ENCODE measurements around the gene PLAC1.

PLAC1 gene

GRCh38 chrX:134634691-134635090, 23.6 kb downstream of the PLAC1 start:
- Histone ChIP-seq H3K36me3 (ENCODE audit: control insufficient read depth, low read length) (no peaks in the 10 kb centered on the region), H3K9me3 (ENCODE audit: control insufficient read depth, insufficient read depth, low read length) (no peaks in the 10 kb centered on the region), H4K20me1 (ENCODE audit: control insufficient read depth, insufficient read depth, low read depth, low read length) (no peaks in the 10 kb centered on the region), H3F3A (ENCODE audit: control insufficient read depth, insufficient read depth) (no peaks in the 10 kb centered on the region), H3K27ac (ENCODE audit: low read depth, low read length) (no peak overlapping the region), H3K4me1 (ENCODE audit: control insufficient read depth, low read length) (no peaks in the 10 kb centered on the region), H3K27me3 (ENCODE audit: control insufficient read depth, low read length) (no peaks in the 10 kb centered on the region), H3K9me2 (replicated peaks; ENCODE audit: control insufficient read depth, low read length) (no peaks in the 10 kb centered on the region), H3K4me2 (ENCODE audit: low read length) (no peak overlapping the region), H3K4me3 (ENCODE audit: low read length) (no peak overlapping the region), H3K79me2 (ENCODE audit: control insufficient read depth, low read length) (no peaks in the 10 kb centered on the region)
- no peak for TF ChIP-seq EZH2phosphoT487 (IDR thresholded peaks at IDR 0.05; ENCODE audit: borderline replicate concordance, low read length)
- TF ChIP-seq, protein P1, sequence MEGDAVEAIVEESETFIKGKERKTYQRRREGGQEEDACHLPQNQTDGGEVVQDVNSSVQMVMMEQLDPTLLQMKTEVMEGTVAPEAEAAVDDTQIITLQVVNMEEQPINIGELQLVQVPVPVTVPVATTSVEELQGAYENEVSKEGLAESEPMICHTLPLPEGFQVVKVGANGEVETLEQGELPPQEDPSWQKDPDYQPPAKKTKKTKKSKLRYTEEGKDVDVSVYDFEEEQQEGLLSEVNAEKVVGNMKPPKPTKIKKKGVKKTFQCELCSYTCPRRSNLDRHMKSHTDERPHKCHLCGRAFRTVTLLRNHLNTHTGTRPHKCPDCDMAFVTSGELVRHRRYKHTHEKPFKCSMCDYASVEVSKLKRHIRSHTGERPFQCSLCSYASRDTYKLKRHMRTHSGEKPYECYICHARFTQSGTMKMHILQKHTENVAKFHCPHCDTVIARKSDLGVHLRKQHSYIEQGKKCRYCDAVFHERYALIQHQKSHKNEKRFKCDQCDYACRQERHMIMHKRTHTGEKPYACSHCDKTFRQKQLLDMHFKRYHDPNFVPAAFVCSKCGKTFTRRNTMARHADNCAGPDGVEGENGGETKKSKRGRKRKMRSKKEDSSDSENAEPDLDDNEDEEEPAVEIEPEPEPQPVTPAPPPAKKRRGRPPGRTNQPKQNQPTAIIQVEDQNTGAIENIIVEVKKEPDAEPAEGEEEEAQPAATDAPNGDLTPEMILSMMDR (IDR thresholded peaks at IDR 0.05; ENCODE audit: low read depth, low read length, poor library complexity, severe bottlenecking): no peak

DNA sequence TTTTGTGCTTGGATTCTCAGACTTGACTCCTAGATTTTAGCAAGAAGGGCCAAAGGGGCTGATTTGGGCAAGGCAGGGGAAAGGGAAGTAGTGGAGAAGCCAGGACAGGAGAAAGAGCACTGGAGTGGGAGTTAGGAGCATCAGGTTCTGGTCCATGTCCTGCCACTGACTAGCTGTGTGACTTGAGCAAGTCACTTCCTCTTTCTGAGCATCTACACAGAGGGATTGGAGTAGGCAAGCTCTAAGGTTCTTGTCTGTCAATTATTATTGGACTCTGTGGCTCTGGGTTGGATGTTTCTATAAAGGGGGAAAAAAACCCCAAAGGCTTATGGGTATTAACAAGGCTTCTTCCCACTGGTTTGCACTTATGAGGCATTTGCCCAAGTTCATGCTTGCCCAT, 24.4 kb downstream of the PLAC1 start:
- Histone ChIP-seq H3K4me1 (ENCODE audit: control insufficient read depth, low read length) (no peaks in the 10 kb centered on the region), H3K79me2 (ENCODE audit: control insufficient read depth, low read length) (no peaks in the 10 kb centered on the region), H3K4me2 (ENCODE audit: low read length) (no peak overlapping the region), H3K4me3 (ENCODE audit: low read length) (no peak overlapping the region), H3K9me3 (ENCODE audit: control insufficient read depth, insufficient read depth, low read length) (no peaks in the 10 kb centered on the region), H3K27me3 (ENCODE audit: control insufficient read depth, low read length) (no peaks in the 10 kb centered on the region), H3F3A (ENCODE audit: control insufficient read depth, insufficient read depth) (no peaks in the 10 kb centered on the region), H3K9me2 (replicated peaks; ENCODE audit: control insufficient read depth, low read length) (no peaks in the 10 kb centered on the region), H4K20me1 (ENCODE audit: control insufficient read depth, insufficient read depth, low read depth, low read length) (no peaks in the 10 kb centered on the region), H3K27ac (ENCODE audit: low read depth, low read length) (no peak overlapping the region), H3K36me3 (ENCODE audit: control insufficient read depth, low read length) (no peaks in the 10 kb centered on the region)
- TF ChIP-seq EZH2phosphoT487 (IDR thresholded peaks at IDR 0.05; ENCODE audit: borderline replicate concordance, low read length): no peak
- TF ChIP-seq, protein P1 (IDR thresholded peaks at IDR 0.05; ENCODE audit: low read depth, low read length, poor library complexity, severe bottlenecking): no peak

DNA sequence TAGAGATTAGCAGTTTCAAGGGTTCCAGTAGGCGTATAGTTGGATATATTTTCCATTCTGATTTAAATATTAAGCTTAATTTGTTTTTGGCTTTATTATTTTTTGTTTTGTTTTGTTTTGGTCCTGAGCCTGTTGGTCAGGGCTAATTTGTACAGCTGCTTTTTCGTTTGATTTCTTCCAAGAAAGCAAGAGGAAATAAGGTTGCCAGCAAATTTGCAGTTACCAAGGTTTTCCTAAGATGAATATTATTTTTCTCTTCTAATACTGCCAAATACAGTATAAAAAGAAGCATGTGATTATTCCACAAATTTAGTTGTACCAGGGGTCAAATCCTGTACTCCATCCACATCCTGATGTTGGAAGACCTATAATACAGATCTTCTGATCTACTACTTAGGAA, 24.9 kb downstream of the PLAC1 start:
- Histone ChIP-seq H3K4me3 (ENCODE audit: low read length) (no peak overlapping the region), H3K9me3 (ENCODE audit: control insufficient read depth, insufficient read depth, low read length) (no peaks in the 10 kb centered on the region), H3K36me3 (ENCODE audit: control insufficient read depth, low read length) (no peaks in the 10 kb centered on the region), H3K9me2 (replicated peaks; ENCODE audit: control insufficient read depth, low read length) (no peaks in the 10 kb centered on the region), H4K20me1 (ENCODE audit: control insufficient read depth, insufficient read depth, low read depth, low read length) (no peaks in the 10 kb centered on the region), H3K4me1 (ENCODE audit: control insufficient read depth, low read length) (no peaks in the 10 kb centered on the region), H3K79me2 (ENCODE audit: control insufficient read depth, low read length) (no peaks in the 10 kb centered on the region), H3F3A (ENCODE audit: control insufficient read depth, insufficient read depth) (no peaks in the 10 kb centered on the region), H3K4me2 (ENCODE audit: low read length) (no peak overlapping the region), H3K27ac (ENCODE audit: low read depth, low read length) (no peak overlapping the region), H3K27me3 (ENCODE audit: control insufficient read depth, low read length) (no peaks in the 10 kb centered on the region)
- no peak for TF ChIP-seq EZH2phosphoT487 (IDR thresholded peaks at IDR 0.05; ENCODE audit: borderline replicate concordance, low read length)
- TF ChIP-seq, protein P1 (IDR thresholded peaks at IDR 0.05; ENCODE audit: low read depth, low read length, poor library complexity, severe bottlenecking): no peak

DNA sequence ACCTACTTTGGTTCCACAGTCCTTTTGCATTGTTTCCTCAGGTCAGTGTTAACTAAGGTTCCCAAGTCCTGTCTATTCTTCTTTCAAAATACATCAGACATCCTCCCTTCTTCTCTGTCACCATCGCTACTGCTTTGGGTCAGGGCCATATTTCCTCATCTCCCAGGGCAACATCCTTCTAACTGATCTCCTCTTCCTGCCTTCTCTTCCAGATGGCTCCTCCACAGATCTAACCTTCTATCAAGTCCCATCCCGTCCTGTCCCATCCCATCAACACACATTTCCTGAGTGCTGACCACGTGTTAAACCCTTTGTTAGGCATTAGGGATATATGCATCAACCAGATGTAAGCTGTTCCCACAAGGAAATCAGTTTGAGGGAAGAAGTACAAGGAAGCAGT, 25.9 kb downstream of the PLAC1 start:
- H3K9me2 ChIP-seq (replicated peaks; ENCODE audit: control insufficient read depth, low read length): no peaks in the 10 kb centered on the region
- no peaks in the 10 kb centered on the region for H3K27me3 ChIP-seq (ENCODE audit: control insufficient read depth, low read length)
- no peaks in the 10 kb centered on the region for H3K9me3 ChIP-seq (ENCODE audit: control insufficient read depth, insufficient read depth, low read length)
- TF ChIP-seq, protein P1 (IDR thresholded peaks at IDR 0.05; ENCODE audit: low read depth, low read length, poor library complexity, severe bottlenecking): no peak
- TF ChIP-seq EZH2phosphoT487 (IDR thresholded peaks at IDR 0.05; ENCODE audit: borderline replicate concordance, low read length): no peak
- no peaks in the 10 kb centered on the region for H3K4me1 ChIP-seq (ENCODE audit: control insufficient read depth, low read length)
- no peaks in the 10 kb centered on the region for H4K20me1 ChIP-seq (ENCODE audit: control insufficient read depth, insufficient read depth, low read depth, low read length)
- no peak overlapping the region for H3K4me3 ChIP-seq (ENCODE audit: low read length)
- H3K36me3 ChIP-seq (ENCODE audit: control insufficient read depth, low read length): no peaks in the 10 kb centered on the region
- H3K27ac ChIP-seq (ENCODE audit: low read depth, low read length): no peak overlapping the region
- H3K79me2 ChIP-seq (ENCODE audit: control insufficient read depth, low read length): no peaks in the 10 kb centered on the region
- no peak overlapping the region for H3K4me2 ChIP-seq (ENCODE audit: low read length)
- H3F3A ChIP-seq (ENCODE audit: control insufficient read depth, insufficient read depth): no peaks in the 10 kb centered on the region
